Endothelial cell of umbilical vein (primary cell): ENCODE data around the gene ENGASE. TPM values are rescaled to one million over a fixed set of nuclear protein-coding genes. Genes with fewer than 3 reads are reported as not detected.

Experiments used
- BruUV-seq: library from RNA; stranded (reverse); fragments of 400-500 nt; replicated peaks from 2 replicates; lab custom pipeline; 2021; lab: Mats Ljungman, UMichigan
- CTCF ChIA-PET: fragments of 300-600, 350-600 bp; sonication (Branson Sonifier 250); formaldehyde crosslinking; loops from one replicate; lab custom pipeline; 2021; ENCODE audit warnings: antibody characterized with exemption, inconsistent platforms; lab: Charles Lee
- POLR2A ChIA-PET: fragments of 300-600, 350-600 bp; sonication (Branson Sonifier 250); formaldehyde crosslinking; loops from one replicate; lab custom pipeline; 2021; ENCODE audit warnings: antibody characterized with exemption, inconsistent platforms; lab: Charles Lee
- DNase-seq: peaks from one replicate; pipeline ENCODE4 v3.0.0-alpha.2; 2011; ENCODE audit warnings: low read depth, low spot score
- FAIRE-seq: peaks from 2 replicates; lab custom pipeline; 2011; peaks lifted over from hg19 to GRCh38; lab: Jason Lieb, UNC
- H2AFZ ChIP-seq: 2 replicates; pipeline ENCODE4 v1.6.0; 2012; ENCODE audit warnings: low read depth, low read length, control low read depth, inconsistent platforms
- H3K27ac ChIP-seq: 2 replicates; pipeline ENCODE4 v1.5.1; 2011; ENCODE audit warnings: low read depth, mild to moderate bottlenecking, control low read depth, low read length, moderate library complexity; ENCODE audit not compliant: insufficient read depth
- H3K27me3 ChIP-seq, 2 experiments: 2 replicates each; pipeline versions ENCODE4 v1.6.0 to v1.6.1; 2011; ENCODE audit warnings: low read length in 2 of 2, mixed read lengths in 1 of 2; ENCODE audit not compliant: control insufficient read depth in 2 of 2, insufficient read depth in 2 of 2
- H3K36me3 ChIP-seq, 2 experiments: 2 replicates in 1 of 2; 3 replicates in 1 of 2; pipeline ENCODE4 v1.5.1; 2011; ENCODE audit warnings: low read length in 2 of 2, mild to moderate bottlenecking in 1 of 2, moderate library complexity in 1 of 2; ENCODE audit not compliant: control insufficient read depth in 2 of 2, insufficient read depth in 2 of 2; ENCODE audit errors: extremely low read depth in 1 of 2
- H3K4me1 ChIP-seq: 3 replicates; pipeline ENCODE4 v1.5.1; 2011; ENCODE audit warnings: mild to moderate bottlenecking, low read length; ENCODE audit not compliant: control insufficient read depth, insufficient read depth; ENCODE audit errors: extremely low read depth
- H3K4me2 ChIP-seq: 2 replicates; pipeline ENCODE4 v1.6.1; 2011; ENCODE audit warnings: low read length, control low read depth, mixed read lengths; ENCODE audit not compliant: insufficient read depth
- H3K4me3 ChIP-seq, 3 experiments: fragments of 200-600 bp in 1 of 3; sonication (generic), shearing (Covaris generic) in 1 of 3; replicated peaks in 1 of 3; 2 replicates each; pipeline ENCODE4 v1.5.1; 2011 to 2016; ENCODE audit warnings: control low read depth in 3 of 3, low read length in 3 of 3, mild to moderate bottlenecking in 2 of 3, inconsistent platforms in 1 of 3, low read depth in 1 of 3, moderate library complexity in 1 of 3; ENCODE audit not compliant: insufficient read depth in 1 of 3
- H3K79me2 ChIP-seq: 2 replicates; pipeline ENCODE4 v1.6.0; 2012; ENCODE audit warnings: low read length, inconsistent platforms; ENCODE audit not compliant: control insufficient read depth, insufficient read depth
- H3K9ac ChIP-seq: replicated peaks from 2 replicates; pipeline ENCODE3; 2011; ENCODE audit warnings: low read length, control low read depth; ENCODE audit not compliant: insufficient read depth; ENCODE audit errors: extremely low read depth
- H3K9me1 ChIP-seq: replicated peaks from 3 replicates; pipeline ENCODE4 v1.6.0; 2011; ENCODE audit warnings: mild to moderate bottlenecking, low read length; ENCODE audit not compliant: control insufficient read depth, insufficient read depth; ENCODE audit errors: extremely low read depth
- H3K9me3 ChIP-seq: replicated peaks from 2 replicates; pipeline ENCODE4 v1.5.1; 2012; ENCODE audit warnings: low read length, inconsistent platforms; ENCODE audit not compliant: control insufficient read depth, insufficient read depth
- H4K20me1 ChIP-seq: replicated peaks from 2 replicates; pipeline ENCODE3; 2011; ENCODE audit warnings: mild to moderate bottlenecking, low read length; ENCODE audit not compliant: control insufficient read depth, insufficient read depth; ENCODE audit errors: extremely low read depth
- CTCF ChIP-seq, 2 donors: IDR thresholded peaks; 1 replicate in 1 of 2; 2 replicates in 1 of 2; pipeline ENCODE4 v1.5.1; 2011; ENCODE audit warnings: low read length in 2 of 2, mild to moderate bottlenecking in 2 of 2, moderate library complexity in 2 of 2, control low read depth in 1 of 2, inconsistent platforms in 1 of 2, low read depth in 1 of 2; ENCODE audit not compliant: insufficient read depth in 1 of 2; ENCODE audit errors: extremely low read depth in 1 of 2
- EZH2 ChIP-seq: IDR thresholded peaks from 2 replicates; pipeline ENCODE4 v1.6.1; 2012; ENCODE audit warnings: borderline replicate concordance, low read depth, mild to moderate bottlenecking, moderate library complexity, low read length, inconsistent platforms; ENCODE audit not compliant: severe bottlenecking
- FOS ChIP-seq: IDR thresholded peaks from 2 replicates; pipeline ENCODE4 v1.6.1; 2011; ENCODE audit warnings: mild to moderate bottlenecking, low read length, moderate library complexity, borderline replicate concordance; ENCODE audit not compliant: insufficient read depth
- GATA2 ChIP-seq: IDR thresholded peaks from 2 replicates; pipeline ENCODE4 v1.7.0; 2011; ENCODE audit warnings: low read depth, mild to moderate bottlenecking, moderate library complexity, mixed read lengths, low read length; ENCODE audit not compliant: insufficient read length, insufficient read depth
- JUN ChIP-seq: IDR thresholded peaks from 2 replicates; pipeline ENCODE4 v1.6.1; 2011; ENCODE audit warnings: borderline replicate concordance, low read depth; ENCODE audit not compliant: insufficient read length, insufficient read depth
- MAX ChIP-seq: IDR thresholded peaks from 2 replicates; pipeline ENCODE4 v1.6.1; 2011; ENCODE audit not compliant: insufficient read depth, insufficient read length
- MYC ChIP-seq: IDR thresholded peaks from one replicate; pipeline ENCODE4 v1.6.1; 2011; ENCODE audit warnings: mild to moderate bottlenecking, low read depth, low read length
- POLR2A ChIP-seq: IDR thresholded peaks from 2 replicates; pipeline ENCODE4 v1.6.1; 2012; ENCODE audit warnings: low read depth, mild to moderate bottlenecking, control low read depth, low read length
- POLR2AphosphoS5 ChIP-seq: IDR thresholded peaks from 2 replicates; pipeline ENCODE4 v1.6.1; 2012; ENCODE audit warnings: low read depth, mild to moderate bottlenecking, control low read depth, low read length, moderate library complexity; ENCODE audit not compliant: insufficient read depth
- dilution Hi-C: fragments of 300-500 bp; cut with MboI; formaldehyde crosslinking; loops from one replicate; pipeline ENCODE4 v1.15.0; 2019; ENCODE audit warnings: low sequenced_read_pairs; ENCODE audit not compliant: extremely low pct_ligation_motif_present
- intact Hi-C: fragments of 100-400 bp; cut with micrococcal nuclease; formaldehyde crosslinking; loops from one replicate; pipeline ENCODE4 v1.10.0; 2022
- polyA plus RNA-seq, 4 experiments: library from polyadenylated mRNA; depleted of rRNA in 3 of 4; stranded (reverse) in 3 of 4; unstranded in 1 of 4; fragments of >200 nt; gene quantifications; 2 replicates each; pipeline versions ENCODE4 v1.2.1 to v1.2.3, GENCODE V29; 2011 to 2012; ENCODE audit warnings: missing spikeins in 1 of 4
- total RNA-seq: library from RNA; stranded (reverse); gene quantifications from 2 replicates; pipeline ENCODE4 v1.2.3, GENCODE V29; 2021

The ENGASE gene
- total and polyA plus RNA-seq, 2 donors (not counting 3 experiments of a cell fraction or from before 2014, with no cell fraction given): 13.7 to 20.8 TPM

- Histone ChIP-seq H3K27ac (no peak overlapping the region), H3K4me1 (peaks cover 8% of the 10 kb centered on the region), H4K20me1 (no peaks in the 10 kb centered on the region), H3K9ac (no peak overlapping the region), H3K4me3 (no peak overlapping the region), H3K36me3 (no peaks in the 10 kb centered on the region), H3K4me2 (no peak overlapping the region), H2AFZ (no peak overlapping the region), H3K79me2 (no peaks in the 10 kb centered on the region), H3K9me1 (no peaks in the 10 kb centered on the region), H3K9me3 (no peaks in the 10 kb centered on the region), H3K27me3 (peaks cover 5 to 8% of the 10 kb centered on the region in 2 experiments)
- intact Hi-C loops: no loop called here
- dilution Hi-C loops: no loop called here
- CTCF ChIA-PET: interaction anchor here (0.7 to 6.5 kb wide), 8 partner anchors 11 to 331 kb away, joined by 3 to 46 read pairs (median 5); no protein-coding TSS in a partner anchor
- no TSS peak for BruUV-seq
- DNase-seq (no peak), FAIRE-seq (no peak)
- TF ChIP-seq CTCF (IDR thresholded peaks at IDR 0.05; ENCODE audit: extremely low read depth in 1 of 2, insufficient read depth in 1 of 2, low read depth in 1 of 2, low read length in 2 of 2): no peak
- no peak for TF ChIP-seq JUN
- no peak for TF ChIP-seq GATA2
- TF ChIP-seq POLR2A: no peak
- TF ChIP-seq FOS: no peak
- TF ChIP-seq MAX: no peak
- no peak for TF ChIP-seq MYC
- no peak for TF ChIP-seq POLR2AphosphoS5
- TF ChIP-seq EZH2: no peak
- POLR2A ChIA-PET: no interaction called here
These were observed 3.4 kb upstream of the ENGASE start for GRCh38 chr17:79071161-79071740.
